ENCODE results near the gene NHLRC2.
A peak's percentile ranks its signal among the peaks of the same experiment; 100 is the strongest.

Gene NHLRC2

DNA sequence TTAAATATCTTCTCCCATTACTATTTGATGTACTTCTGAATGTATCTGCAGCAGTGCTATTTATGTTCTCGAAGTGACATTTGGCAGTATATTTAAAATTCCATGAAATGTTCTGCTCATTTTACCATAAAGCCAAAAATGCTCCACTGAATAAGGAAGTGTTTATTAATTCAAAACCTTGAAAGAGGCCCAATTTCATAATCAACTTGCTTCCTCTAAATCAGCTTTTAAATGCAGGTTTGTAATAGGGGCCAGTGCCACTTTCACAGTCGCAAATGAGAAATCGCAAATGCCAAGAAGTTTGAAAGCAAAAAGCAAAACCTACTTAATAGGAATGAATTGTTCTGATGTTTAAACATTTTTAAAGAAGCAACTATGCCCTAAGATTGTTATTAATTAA is 11.4 kb downstream of the NHLRC2 start:
- DNase-seq (ENCODE audit: low read depth): no peak

DNA sequence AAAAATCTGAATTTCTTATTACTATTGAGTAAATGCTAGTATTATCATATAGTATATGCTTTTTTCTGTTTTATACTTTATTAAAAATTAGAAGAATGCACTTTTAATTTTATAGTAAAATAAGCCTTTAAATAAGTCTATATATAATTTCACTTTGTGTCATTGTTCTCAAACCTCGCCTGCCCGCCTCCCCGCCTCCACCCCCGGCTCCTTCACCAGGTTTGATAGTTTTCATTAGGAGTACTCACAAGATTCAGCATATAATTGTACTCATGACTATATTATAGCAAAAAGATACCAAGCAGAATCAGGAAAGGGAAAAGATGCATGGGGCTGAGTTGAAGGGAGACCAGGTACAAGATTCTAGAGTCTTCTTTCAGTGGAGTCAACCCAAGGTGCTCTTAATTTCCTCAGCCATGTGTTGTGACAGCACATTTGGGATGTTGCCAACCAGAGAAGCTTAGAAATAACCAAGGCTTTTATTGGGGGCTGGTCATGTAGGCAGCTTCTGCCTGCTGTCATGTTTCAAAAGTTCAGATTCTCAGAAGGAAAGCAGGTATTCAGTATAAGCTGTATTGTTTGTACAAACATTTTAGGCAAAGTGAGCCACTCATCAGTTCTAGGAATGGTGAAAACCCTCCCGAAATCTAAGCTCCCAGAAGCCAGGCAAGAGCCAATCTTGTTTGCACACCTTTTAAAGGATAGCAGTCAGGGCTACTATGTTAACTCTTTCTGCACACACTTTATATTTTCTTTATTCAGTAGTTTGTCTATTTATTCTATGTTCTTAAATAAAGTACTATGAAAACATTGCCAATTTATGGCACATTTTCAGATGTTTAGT is 12.3 kb downstream of the NHLRC2 start:
- no peak for DNase-seq (ENCODE audit: low read depth)

DNA sequence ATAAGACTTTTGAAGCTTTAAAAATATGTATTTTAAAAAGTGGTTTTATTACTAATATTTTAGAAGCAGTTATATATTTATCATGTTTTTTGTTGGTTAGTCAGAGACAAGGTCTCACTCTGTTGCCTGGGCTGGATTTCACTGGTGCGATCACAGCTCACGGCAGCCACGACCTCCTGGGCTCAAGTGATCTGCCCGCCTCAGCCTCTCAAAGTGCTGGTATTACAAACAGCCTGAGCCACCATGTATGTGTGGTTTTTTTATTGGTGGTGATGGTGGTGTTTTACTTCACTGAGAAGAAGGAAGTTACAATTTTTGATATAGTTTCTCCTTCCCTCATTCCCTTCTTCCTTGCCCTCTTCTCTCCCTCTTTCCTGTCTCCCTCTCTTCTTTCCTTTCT is 13.4 kb downstream of the NHLRC2 start:
- no peak for DNase-seq (ENCODE audit: low read depth)

DNA sequence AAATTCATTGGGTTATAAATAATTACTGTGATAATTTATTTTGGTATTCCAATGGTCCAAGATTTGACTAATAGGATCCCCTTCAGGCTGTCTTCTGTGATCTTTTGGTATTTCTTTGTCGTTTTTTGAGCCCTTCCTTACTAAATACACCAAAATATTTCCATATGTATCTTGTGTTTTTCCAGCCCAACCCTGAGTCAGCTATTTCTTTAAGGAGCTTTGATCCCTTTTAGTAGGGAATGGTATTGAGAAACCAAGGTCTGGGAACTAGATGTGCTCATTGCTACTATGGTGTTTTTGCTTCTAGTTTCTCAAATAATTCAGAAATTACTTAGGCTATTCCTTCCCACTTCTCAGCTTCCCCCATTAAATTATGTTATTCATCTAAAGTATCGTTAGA is 15.3 kb downstream of the NHLRC2 start:
- DNase-seq (ENCODE audit: low read depth): no peak

DNA sequence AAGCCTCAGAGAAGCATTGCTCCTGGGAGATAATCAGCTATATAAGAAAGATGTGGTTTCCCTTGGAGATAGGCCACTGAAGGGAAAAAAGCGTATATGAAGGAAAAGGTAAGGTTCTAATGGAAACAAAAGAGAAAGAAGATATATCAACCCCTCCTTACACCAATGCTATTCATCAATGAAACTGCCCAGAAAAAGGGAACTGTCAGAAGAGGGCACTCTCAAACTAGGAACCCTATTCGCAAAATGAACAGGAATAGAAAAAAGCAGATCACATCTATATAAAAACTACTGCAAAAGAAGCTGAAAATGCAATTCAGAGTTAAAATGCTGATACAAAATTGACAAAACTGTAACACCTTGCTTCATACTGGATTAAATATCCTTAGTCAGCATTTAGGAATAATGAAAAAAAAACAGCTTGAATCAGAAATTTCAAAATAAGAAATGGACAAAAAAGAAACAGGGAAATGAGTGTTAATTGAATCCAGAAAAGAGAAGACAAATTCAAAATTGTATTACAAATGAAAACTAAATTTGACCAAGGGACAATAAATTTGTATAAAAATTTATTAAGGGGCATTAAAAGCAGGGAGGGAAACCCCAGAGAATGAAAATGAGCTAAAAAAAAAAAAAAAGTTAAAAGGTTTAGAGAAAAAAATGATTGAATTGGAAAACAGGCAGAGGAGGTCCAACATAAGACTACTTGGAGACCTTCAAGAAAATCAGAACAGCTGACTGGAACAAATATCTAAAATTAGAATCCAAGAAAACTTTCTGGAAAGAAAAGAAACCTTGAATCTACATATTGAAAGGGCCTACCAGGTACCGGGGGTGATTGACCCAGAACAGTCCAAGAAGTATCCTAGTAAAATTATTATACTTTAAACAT is 17.9 kb downstream of the NHLRC2 start:
- DNase-seq (ENCODE audit: low read depth): no peak

DNA sequence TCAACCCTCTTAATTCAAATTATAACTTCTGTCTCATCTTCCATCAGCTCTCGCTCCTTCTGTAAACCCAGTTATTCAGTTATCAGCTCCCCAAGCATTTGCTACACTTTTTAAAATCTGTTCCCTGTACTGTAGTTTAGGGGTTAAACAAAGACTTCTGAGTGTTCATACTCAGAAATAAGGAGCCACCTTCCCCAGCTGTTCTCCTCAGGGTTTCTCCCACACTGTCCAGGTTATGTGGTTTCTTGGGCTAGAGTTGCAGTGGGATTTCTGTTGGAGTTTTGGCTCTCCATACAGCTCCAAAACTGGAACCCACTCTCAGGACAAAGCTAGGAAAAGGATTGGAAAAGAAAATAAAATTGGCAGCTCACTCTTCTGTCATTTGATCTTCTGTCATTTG is 20.8 kb downstream of the NHLRC2 start:
- no peak for DNase-seq (ENCODE audit: low read depth)

DNA sequence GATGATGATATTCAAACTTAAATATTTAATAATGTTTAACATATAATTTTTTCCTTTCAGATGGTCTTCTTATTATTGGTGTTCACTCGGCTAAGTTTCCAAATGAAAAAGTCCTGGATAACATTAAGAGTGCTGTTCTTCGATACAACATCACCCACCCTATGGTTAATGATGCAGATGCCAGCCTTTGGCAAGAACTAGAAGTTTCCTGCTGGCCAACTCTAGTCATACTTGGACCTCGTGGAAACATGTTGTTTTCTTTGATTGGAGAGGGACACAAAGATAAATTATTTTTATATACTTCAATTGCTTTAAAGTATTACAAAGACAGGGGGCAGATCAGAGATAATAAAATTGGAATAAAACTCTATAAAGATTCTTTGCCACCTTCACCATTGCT is 22.0 kb downstream of the NHLRC2 start:
- no peak for DNase-seq (ENCODE audit: low read depth)

DNA sequence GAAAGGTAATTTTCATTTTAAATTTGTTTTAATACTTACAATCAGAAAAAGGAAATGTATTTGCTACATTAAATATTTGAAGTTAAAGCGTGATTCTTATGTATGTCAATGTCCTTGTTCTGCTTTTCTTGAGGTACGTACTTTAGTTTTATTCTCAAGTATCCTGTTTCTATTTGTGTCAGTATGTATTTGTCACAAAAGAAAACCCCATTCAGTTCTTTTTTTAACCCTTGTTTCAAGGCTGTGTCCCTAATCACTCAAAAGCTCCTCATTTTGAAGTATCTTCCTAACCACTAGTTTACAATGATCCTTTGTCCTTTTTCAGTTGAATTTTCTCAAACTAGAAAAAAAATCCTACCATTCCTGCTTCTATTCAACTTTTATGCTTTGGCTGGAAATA is 25.2 kb downstream of the NHLRC2 start:
- no peak for DNase-seq (ENCODE audit: low read depth)

DNA sequence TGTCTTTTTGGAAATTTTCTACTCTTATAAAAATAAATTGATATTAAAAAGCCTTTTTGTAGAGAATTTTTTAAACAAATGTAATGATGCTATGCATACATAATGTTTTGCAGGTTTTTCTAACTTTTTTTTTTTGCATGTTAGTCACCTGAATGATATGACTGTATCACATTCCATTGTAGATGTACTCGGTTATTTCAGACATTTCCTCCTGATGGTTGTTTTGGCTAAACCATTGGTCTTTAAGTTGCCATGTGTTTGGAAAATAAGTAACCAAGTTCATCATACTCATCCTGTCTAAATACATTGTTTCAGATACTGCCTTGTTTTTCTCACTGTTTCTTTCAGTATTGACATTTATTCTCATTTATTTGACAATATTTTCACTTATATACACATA is 25.8 kb downstream of the NHLRC2 start:
- no peak for DNase-seq (ENCODE audit: low read depth)

DNA sequence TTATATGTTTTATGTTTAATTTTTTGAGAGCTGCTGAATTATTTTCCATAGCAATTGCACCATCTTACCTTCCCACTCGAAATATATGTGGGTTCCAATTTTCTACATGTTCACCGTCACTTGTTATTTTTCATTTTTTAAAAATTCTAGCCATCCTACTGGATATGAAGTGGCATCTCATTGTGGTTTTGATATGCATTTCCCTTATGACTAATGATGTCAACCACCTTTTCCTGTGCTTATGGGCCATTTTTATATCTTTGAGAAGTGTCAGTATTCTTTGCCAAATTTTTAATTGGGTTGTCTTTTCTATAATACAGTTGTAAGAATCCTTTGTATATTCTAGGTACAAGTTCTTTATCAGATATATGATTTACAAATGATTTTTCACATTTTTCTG is 27.8 kb downstream of the NHLRC2 start:
- no peak for DNase-seq (ENCODE audit: low read depth)

DNA sequence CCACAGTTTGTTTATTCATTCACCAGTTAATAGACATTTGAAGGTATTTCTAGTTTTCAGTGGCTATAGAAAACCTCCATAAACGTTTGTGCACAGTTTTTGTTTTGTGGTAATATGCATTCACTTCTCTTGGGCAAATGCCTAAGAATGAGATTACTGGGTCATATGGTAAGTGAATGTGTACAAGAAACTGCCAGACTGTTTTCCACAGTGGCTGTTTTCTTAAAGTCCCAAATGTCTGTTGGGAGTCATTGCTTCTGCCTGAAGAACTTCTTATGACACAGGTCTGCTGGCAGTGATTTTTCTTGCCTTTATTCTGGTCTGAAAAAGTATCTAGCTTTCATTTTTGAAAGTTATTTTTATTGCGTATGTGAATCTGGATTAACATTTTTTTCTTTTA is 35.5 kb downstream of the NHLRC2 start:
- DNase-seq (ENCODE audit: low read depth): no peak

DNA sequence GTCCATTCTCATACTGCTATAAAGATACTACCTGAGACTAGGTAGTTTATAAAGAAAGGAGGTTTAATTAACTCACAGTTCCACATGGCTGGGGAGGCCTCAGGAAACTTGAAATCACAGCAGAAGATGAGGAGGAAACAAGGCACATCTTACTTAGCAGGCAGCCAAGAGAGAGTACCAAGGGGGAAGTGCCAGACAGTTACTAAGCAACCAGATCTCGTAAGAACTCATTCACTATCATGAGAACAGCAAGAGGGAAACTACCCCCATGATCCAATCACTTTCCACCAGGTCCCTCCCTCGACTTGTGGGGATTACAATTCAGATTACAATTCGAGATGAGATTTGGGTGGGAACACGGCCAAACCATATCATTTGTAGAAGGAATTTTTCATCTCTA is 36.3 kb downstream of the NHLRC2 start:
- no peak for DNase-seq (ENCODE audit: low read depth)

DNA sequence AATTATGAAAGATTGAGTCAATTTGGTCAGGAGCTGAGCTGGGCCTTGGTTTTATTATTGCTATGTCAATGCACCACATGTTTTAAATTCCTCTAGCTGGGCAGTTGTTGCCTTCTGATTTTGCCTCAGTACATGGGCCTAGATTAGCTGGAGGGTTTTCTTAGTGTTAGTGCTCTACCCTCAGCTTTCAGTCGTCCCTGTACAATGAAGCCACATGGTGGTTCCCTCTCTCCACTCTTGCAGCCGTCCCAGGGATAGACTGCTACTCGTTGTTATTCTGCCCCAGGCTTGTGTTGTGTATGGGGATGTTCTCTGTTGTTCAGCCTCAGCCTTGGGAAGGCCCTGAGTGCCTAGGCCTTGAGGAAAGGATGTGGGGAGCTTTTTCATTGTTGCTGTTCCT is 37.0 kb downstream of the NHLRC2 start:
- DNase-seq (ENCODE audit: low read depth): no peak

DNA sequence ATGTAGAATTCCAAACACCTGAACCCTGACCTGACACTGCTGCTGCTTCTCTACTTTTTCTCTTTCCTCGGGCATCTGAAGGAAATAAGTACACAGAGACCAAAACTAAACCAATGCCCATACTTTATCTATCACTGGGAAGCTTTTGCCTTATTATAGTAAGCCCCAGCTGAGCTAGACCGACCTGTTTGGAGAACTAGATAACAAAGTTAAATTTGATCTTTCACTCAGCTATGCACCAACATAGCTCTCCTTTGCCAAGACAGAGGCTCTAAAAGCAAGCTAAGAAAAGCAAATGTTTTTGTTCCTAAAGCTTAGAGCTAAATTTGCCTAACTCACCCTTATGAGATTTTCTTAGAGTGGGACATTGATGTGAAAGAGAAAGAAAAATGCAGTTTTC is 39.1 kb downstream of the NHLRC2 start:
- DNase-seq (ENCODE audit: low read depth): no peak

DNA sequence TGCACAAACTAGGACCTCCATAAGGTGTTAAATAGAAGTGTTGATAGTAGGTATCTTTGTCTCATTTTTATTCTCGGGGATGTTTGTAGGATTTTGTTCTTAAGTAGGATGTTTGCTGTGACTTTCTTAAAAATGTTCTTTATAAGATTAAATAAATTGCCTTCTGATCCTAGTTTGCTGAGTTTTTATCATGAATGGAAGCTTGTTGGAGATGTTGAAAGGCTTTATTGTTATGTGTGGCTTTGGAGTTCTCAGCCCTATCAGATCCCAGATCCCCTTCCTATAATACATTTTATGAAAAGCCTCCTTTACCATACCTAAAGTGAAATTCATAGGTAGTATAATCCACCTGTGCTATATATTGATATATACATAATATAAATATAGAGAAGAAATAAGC is 40.1 kb downstream of the NHLRC2 start:
- no peak for DNase-seq (ENCODE audit: low read depth)

DNA sequence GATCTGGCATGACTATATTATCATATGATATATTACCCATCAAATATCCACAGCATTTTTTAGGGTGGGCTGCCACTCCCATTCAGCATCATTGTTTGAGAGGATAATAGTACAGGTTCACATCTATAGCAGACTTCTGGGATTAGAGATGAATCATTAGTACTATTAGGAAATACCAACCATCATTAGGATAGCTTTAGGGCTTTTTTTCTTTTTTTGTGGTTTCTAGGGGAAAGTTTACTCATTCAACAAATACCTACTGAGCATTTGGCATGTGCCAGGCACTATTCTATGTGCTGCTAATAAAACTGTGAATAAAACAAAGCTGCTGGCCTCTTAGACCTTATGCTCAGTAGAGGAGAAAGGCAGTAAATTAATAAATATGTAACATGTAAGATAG is 40.6 kb downstream of the NHLRC2 start:
- DNase-seq (ENCODE audit: low read depth): no peak

DNA sequence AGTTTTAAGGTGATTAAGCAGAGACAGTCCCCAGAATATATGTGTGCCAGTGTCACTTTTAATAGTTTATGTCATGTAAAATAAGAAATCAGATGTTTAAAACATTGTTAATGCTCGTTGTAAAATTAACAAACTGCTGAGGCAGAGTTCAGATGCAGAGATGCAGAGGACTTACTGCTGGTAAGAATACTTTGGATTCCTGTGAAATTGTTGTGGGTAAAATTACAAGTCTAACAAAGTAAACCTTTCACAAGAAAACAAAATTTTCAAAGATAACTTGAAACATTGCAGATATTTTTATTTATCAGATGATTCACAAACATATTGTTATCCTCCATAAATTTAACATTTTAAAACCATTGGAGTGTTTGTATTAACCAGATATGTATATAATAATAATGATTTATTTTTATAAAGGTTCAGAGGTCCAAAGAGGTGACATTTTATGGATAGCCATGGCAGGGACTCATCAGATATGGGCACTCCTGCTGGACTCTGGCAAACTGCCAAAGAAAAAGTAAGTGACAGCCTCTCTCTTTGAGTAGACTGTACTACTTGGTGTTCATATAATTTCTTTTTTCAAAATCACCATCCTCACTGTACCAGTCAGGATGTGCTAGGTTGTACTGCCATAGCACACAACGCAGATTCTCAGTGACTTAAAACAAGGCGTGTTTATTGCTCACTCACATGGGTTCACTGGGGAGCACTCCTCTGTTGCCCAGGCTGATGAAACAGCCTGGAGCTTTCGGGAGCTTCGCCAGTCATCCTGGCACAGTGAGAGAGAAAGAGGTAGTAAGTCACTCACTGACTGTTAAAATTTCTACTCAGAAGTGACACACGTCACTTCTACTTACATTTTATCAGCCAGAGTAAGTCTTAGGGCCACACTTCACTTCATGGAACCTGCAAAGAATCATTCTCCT is 43.5 kb downstream of the NHLRC2 start:
- DNase-seq (ENCODE audit: low read depth): no peak

DNA sequence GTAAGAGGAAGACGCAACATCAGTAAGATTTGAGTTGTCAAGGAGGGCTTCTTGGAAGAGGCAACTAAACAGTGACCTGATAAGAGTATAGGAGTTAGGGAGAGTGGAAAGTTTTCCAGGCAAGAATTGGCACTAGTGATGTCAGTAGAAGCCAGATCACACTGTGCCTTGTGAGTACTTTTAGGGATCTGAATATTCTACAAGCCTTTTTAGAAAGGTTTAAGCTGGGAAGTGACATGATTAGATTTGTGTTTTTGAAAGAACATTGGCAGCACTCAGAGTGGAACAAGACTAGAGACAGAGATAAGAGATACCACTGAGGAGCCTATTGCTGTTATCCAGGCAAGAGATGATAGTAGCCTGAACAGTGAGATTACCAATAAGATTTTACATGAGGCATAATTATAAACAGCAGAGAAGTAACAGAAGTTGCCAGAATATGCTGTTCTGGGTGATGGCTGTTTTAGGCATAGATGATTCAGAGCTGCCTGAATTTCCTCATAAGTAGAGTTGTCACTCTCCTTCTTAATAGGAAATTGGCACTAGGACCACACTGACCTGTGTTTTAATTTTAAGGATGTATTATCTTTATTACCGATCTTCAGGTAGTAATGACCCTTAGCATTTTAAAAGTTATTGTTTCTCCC is 45.6 kb downstream of the NHLRC2 start:
- no peak for DNase-seq (ENCODE audit: low read depth)

DNA sequence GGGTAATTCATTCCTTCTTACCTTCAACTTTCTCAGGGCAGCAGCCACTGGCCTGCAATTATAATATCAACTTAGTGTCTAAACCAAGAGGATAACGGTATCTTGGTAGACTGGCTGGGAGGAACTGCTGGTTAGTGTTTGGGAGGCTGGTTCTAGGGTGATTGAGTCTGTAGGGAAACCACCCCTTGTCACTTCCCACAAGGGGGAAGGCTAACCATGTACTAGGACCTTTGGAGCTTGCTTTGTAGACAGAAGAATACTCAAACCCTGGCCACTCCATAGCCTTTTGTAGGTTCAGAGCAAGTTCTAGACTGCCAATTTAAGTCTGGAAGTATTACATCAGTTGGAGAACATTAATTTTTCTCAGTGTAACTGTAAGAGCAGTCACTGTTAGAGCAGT is 51.3 kb downstream of the NHLRC2 start:
- no peak for DNase-seq (ENCODE audit: low read depth)

DNA sequence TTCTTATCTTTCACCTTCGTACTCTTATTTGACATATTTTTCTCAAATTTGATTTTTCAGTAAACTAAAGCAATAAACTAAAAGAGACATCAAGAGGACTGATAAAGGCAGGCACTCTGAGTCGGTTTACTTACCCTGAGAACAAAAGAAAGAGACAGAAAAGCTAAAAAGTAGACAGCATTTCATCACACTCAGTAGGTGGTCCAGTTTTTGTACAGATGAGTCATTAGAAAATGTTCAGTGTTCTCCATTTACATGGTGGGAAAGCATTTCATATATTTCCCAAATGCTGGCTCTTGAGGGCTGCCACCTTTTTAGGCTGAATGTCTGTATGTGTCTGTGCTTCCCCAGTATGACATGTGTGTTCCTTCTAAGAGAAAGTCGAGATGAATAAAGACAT is 52.7 kb downstream of the NHLRC2 start:
- DNase-seq (ENCODE audit: low read depth): peak; percentile 9

DNA sequence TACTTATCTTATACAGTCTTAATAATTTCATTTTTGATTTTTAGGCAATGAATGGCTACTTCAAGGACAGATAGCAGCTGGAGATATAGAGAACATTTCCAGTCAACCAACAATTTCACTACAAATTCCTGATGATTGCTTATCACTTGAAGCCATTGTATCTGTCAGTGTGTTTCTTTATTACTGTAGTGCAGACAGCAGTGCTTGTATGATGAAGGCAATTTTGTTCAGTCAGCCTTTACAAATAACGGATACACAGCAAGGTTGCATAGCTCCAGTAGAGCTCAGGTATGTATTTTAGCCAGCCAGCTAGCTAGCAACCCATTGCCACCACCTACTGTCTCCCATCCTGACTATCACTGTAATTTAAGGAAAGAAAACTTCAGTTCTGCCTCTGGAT is 53.8 kb downstream of the NHLRC2 start:
- DNase-seq (ENCODE audit: low read depth): no peak

DNA sequence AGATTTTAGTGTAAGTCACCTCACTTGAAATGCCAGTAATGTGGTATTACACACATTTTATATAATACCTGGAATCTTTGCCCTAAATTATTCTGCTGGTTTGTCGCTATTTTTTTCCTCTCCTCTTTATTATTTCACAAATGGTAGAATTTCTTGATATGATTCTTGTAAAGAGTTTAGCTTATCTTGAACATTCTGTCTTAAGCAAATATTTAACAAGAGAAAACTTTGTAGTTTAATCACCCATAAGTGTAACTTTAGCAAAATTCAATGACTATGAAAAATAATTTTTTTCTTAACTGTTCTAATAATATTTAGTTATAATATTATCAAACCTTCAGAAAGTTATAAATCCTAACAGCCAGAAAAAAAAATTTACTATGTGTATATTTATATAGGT is 56.7 kb downstream of the NHLRC2 start:
- no peak for DNase-seq (ENCODE audit: low read depth)

Data from fibroblast of the conjunctiva (primary cell).